ENCODE measurements around the gene MASP1. TPM values are rescaled to one million over a fixed set of nuclear protein-coding genes. Genes with fewer than 3 reads are reported as not detected.

The MASP1 gene
- total and polyA plus RNA-seq, 4 donors, result 0.31 to 8.3 (median 0.59) TPM

- no peak overlapping the region for H3K9ac ChIP-seq (ENCODE audit: insufficient read depth in 1 of 2, low read length in 2 of 2)
- no peak for TF ChIP-seq CTCF (IDR thresholded peaks at IDR 0.05; ENCODE audit: control extremely low read depth, extremely low read depth)
- H3K27ac ChIP-seq (ENCODE audit: low read depth in 1 of 2, low read length in 1 of 2), result peak overlapping the region in 1 of 2 donors; percentile 80
- DNase-seq, result no peak
- H3K4me3 ChIP-seq, result no peak overlapping the region
- peaks cover 0 to 13% (median 5%) of the 10 kb centered on the region in 5 donors for H3K4me1 ChIP-seq (ENCODE audit: control insufficient read depth in 5 of 5, insufficient read depth in 5 of 5, low read length in 5 of 5)
- H3K9me3 ChIP-seq (ENCODE audit: control insufficient read depth in 4 of 4, insufficient read depth in 3 of 4, low read length in 3 of 4), result no peaks in the 10 kb centered on the region
- H3K36me3 ChIP-seq (ENCODE audit: control insufficient read depth in 4 of 4, insufficient read depth in 4 of 4, low read length in 4 of 4), result no peaks in the 10 kb centered on the region
- WGBS, 2 donors, result 83 to 88% methylated on average over 9 of the region's 9 CpGs
- no peak for ATAC-seq (ENCODE audit: insufficient read depth, low FRiP score)
- peaks cover 0 to 9% (median 0%) of the 10 kb centered on the region in 3 donors for H3K27me3 ChIP-seq (ENCODE audit: control insufficient read depth in 3 of 3, insufficient read depth in 3 of 3, low read length in 2 of 3)
These were observed 644 bp upstream of the MASP1 start for GRCh38 chr3:187292181-187292580.

DNA sequence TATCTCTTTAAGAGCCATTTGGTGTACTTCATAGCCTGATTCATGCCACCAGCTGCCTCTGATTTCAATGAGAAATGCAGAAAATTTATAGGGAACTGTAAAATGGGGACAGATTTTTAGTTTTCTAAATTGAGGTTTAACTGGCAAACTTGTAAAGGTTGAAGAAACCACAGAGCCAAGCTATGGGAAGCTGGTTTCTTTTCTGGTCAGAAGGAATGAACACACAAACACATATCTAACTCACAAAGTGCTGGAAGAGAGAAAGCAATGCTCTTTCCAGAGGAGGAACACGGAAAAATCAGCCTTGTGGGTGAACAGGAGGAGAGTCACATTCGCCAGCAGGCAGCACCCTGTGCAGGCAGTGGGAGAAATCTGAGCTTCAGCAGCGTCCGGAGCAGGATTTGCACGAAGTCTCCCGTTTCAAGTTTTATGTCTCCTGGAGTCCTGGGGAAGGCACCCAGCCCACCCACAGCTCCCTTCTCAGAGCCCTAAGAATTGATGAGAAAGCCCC lies 481 bp downstream of the MASP1 start:
- ATAC-seq (ENCODE audit: insufficient read depth, low FRiP score) (no peak), DNase-seq (peak in 2 of 3 donors; percentile 20 to 31)
- TF ChIP-seq CTCF (IDR thresholded peaks at IDR 0.05; ENCODE audit: control extremely low read depth, extremely low read depth), result no peak
- H3K9ac ChIP-seq (ENCODE audit: insufficient read depth in 1 of 2, low read length in 2 of 2), result no peak overlapping the region
- peaks cover 0 to 13% (median 5%) of the 10 kb centered on the region in 5 donors for H3K4me1 ChIP-seq (ENCODE audit: control insufficient read depth in 5 of 5, insufficient read depth in 5 of 5, low read length in 5 of 5)
- H3K4me3 ChIP-seq, result no peak overlapping the region
- H3K36me3 ChIP-seq (ENCODE audit: control insufficient read depth in 4 of 4, insufficient read depth in 4 of 4, low read length in 4 of 4), result no peaks in the 10 kb centered on the region
- H3K27ac ChIP-seq (ENCODE audit: low read depth in 1 of 2, low read length in 1 of 2), result peak overlapping the region in 1 of 2 donors; percentile 74
- H3K27me3 ChIP-seq (ENCODE audit: control insufficient read depth in 3 of 3, insufficient read depth in 3 of 3, low read length in 2 of 3), result peaks cover 0 to 9% (median 0%) of the 10 kb centered on the region in 3 donors
- H3K9me3 ChIP-seq (ENCODE audit: control insufficient read depth in 4 of 4, insufficient read depth in 3 of 4, low read length in 3 of 4), result no peaks in the 10 kb centered on the region
- 28 to 36% methylated on average over 6 of the region's 6 CpGs for WGBS, 2 donors

- 69 to 94% methylated on average over 1 of the region's 1 CpG for WGBS, 2 donors
- TF ChIP-seq CTCF (IDR thresholded peaks at IDR 0.05; ENCODE audit: control extremely low read depth, extremely low read depth), result no peak
- no peak overlapping the region for H3K27ac ChIP-seq (ENCODE audit: low read depth in 1 of 2, low read length in 1 of 2)
- no peaks in the 10 kb centered on the region for H3K9me3 ChIP-seq (ENCODE audit: control insufficient read depth in 4 of 4, insufficient read depth in 3 of 4, low read length in 3 of 4)
- DNase-seq (no peak), ATAC-seq (ENCODE audit: insufficient read depth, low FRiP score) (no peak)
- peaks cover 0 to 7% (median 0%) of the 10 kb centered on the region in 3 donors for H3K27me3 ChIP-seq (ENCODE audit: control insufficient read depth in 3 of 3, insufficient read depth in 3 of 3, low read length in 2 of 3)
- no peak overlapping the region for H3K4me3 ChIP-seq
- H3K9ac ChIP-seq (ENCODE audit: insufficient read depth in 1 of 2, low read length in 2 of 2), result no peak overlapping the region
- no peaks in the 10 kb centered on the region for H3K36me3 ChIP-seq (ENCODE audit: control insufficient read depth in 4 of 4, insufficient read depth in 4 of 4, low read length in 4 of 4)
- H3K4me1 ChIP-seq (ENCODE audit: control insufficient read depth in 5 of 5, insufficient read depth in 5 of 5, low read length in 5 of 5), result peaks cover 0 to 13% (median 5%) of the 10 kb centered on the region in 5 donors
These were observed 1.0 kb downstream of the MASP1 start for GRCh38 chr3:187290503-187290902.

All from lung (tissue), 12 donors.